Psoas muscle (tissue), 8 donors: ENCODE results near the gene TP53I13. TPM values are rescaled to one million over a fixed set of nuclear protein-coding genes. Genes with fewer than 3 reads are reported as not detected.

Source experiments
- ATAC-seq, 4 donors: fragments of 200-7000 bp; cut with Tn5 transposase; one replicate each; pipeline ENCODE4 v1.9.1; 2020; ENCODE audit warnings: moderate library complexity in 3 of 4, mild to moderate bottlenecking in 2 of 4
- DNase-seq, 2 donors: peaks; one replicate each; pipeline ENCODE4 v3.0.0-alpha.2; 2020
- H3K27ac ChIP-seq: fragments of 200-600 bp; one replicate; pipeline ENCODE4 v1.8.0; 2022
- H3K27me3 ChIP-seq, 3 donors: fragments of 200-600 bp in 1 of 3; one replicate each; pipeline versions ENCODE4 v1.6.1 to v1.8.0; 2013 to 2022; ENCODE audit warnings: low read length in 2 of 3, mild to moderate bottlenecking in 2 of 3, moderate library complexity in 1 of 3; ENCODE audit not compliant: insufficient read depth in 3 of 3
- H3K36me3 ChIP-seq, 2 donors: fragments of 200-600 bp in 1 of 2; one replicate each; pipeline versions ENCODE4 v1.6.1 to v1.8.0; 2013 to 2022; ENCODE audit warnings: low read depth in 1 of 2, mild to moderate bottlenecking in 1 of 2, moderate library complexity in 1 of 2; ENCODE audit not compliant: insufficient read depth in 1 of 2
- H3K4me1 ChIP-seq: fragments of 200-600 bp; one replicate; pipeline ENCODE4 v1.8.0; 2022
- H3K4me3 ChIP-seq: fragments of 200-600 bp; one replicate; pipeline ENCODE4 v1.8.0; 2022; ENCODE audit warnings: mild to moderate bottlenecking
- H3K9me3 ChIP-seq: fragments of 200-600 bp; one replicate; pipeline ENCODE4 v1.8.0; 2022
- WGBS, 3 donors: extraction: QIAGEN DNeasy Blood & Tissue Kit; methylation state at CpG; one replicate each; pipeline versions ENCODE4 v1.1.6 to v1.1.7; 2013; 5-methylcytosine and 5-hydroxymethylcytosine counted together
- intact Hi-C, 2 donors: fragments of 100-400 bp; cut with DNase I; formaldehyde crosslinking; loops; one replicate each; pipeline versions ENCODE4 v1.11.0 to v1.14.2; 2022
- polyA plus RNA-seq, 3 donors: library from polyadenylated mRNA; stranded (reverse); fragments of 200-250 nt; gene quantifications; one replicate each; pipeline ENCODE4 v1.2.3, GENCODE V29; 2013
- total RNA-seq, 4 donors: library from RNA; stranded (reverse); fragmentation: NEBNext Ultra II Directional in 2 of 4; extraction: Animal tissue kit (Norgen Biotek cat#: 25700) in 2 of 4; gene quantifications; one replicate each; pipeline versions ENCODE4 v1.2.1 to v1.2.4, GENCODE V29; 2021 to 2023
- TF ChIP-seq, protein P1 (sequence below): fragments of 200-600 bp; IDR thresholded peaks from one replicate; pipeline ENCODE4 v1.8.0; 2022; ENCODE audit warnings: antibody characterized with exemption
- donor health status: healthy with polysubstance abuse.
- donor health status: DM: no; HTN: no; CAD: no; lungs with moderate emphysema.
- donor health status: Bipolar disorder and iron deficiency.
- donor health status: healthy.
- donor health status: DM: yes; HTN: yes; CAD: no.
- donor health status: DM: no; HTN: no; CAD: no.
- donor health status: DM: no; HTN: no; CAD: no.
- donor health status: DM: yes; HTN: yes; CAD: no.

TP53I13 gene
- total and polyA plus RNA-seq, 7 donors: 13.3 to 46.1 (median 20.9) TPM

DNA sequence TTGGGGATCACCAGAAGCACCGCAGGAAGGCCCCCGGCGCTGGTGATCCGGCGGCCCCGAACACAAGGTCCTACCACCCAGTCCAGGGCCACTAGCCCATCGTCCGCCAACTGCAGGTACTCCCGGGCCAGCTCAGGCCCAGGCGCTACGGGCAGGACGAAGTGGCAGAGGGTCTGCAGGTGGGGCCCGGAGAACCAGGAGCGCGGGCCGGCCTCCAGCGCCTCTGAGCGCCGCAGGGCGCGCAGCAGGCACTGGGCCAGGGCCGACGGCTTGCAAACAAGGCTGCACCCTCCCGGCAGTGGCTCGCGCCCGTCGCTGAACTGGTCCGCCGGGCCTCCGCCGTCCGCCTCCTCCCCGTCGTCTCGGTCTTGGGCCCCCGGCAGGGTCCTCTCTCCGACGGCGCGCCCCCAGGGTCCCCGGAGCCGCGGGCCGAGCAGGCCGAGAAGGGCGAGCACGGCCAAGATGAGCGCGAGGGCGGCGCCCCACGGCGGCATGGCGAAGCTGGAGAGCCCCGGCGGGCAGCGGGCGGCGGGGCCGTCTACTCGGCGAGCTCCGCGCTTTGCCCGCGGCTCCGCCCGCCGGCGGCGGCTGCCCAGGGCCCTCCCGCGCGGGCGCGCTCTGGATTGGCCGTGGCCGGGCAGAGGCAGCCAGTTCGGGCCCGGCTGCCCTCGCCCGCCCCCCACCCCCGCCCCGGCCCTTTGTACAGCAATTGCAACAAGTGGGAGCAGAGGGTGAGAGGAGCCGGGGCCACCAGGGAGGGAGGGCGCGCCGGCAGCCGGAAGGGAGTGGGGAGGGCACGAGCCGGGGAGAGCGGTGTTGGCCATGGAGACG lies 1.8 kb upstream of the TP53I13 start, which contains the start of gene ABHD15:
ABHD15 (minus strand) TSS at position 565 of the 831 bp plus-strand sequence; CDS start at position 494, 71 bp downstream.
- ATAC-seq (peak; percentile 28 to 54 (median 50)), DNase-seq (peak; percentile 76 to 79)
- WGBS, 3 donors: 2 to 4% (median 2%) methylated on average over 48 to 94 of the region's 94 CpGs
- no peaks in the 10 kb centered on the region for H3K27me3 ChIP-seq
- no peaks in the 10 kb centered on the region for H3K36me3 ChIP-seq
- peak within 1 kb of the TSS; percentile 81 for H3K4me3 ChIP-seq
- H3K27ac ChIP-seq: peak within 1 kb of the TSS; percentile 84
- H3K9me3 ChIP-seq: no peaks in the 10 kb centered on the region
- TF ChIP-seq, protein P1, sequence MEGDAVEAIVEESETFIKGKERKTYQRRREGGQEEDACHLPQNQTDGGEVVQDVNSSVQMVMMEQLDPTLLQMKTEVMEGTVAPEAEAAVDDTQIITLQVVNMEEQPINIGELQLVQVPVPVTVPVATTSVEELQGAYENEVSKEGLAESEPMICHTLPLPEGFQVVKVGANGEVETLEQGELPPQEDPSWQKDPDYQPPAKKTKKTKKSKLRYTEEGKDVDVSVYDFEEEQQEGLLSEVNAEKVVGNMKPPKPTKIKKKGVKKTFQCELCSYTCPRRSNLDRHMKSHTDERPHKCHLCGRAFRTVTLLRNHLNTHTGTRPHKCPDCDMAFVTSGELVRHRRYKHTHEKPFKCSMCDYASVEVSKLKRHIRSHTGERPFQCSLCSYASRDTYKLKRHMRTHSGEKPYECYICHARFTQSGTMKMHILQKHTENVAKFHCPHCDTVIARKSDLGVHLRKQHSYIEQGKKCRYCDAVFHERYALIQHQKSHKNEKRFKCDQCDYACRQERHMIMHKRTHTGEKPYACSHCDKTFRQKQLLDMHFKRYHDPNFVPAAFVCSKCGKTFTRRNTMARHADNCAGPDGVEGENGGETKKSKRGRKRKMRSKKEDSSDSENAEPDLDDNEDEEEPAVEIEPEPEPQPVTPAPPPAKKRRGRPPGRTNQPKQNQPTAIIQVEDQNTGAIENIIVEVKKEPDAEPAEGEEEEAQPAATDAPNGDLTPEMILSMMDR: no peak
- peaks cover 10% of the 10 kb centered on the region for H3K4me1 ChIP-seq
- intact Hi-C loops: no loop called here

DNA sequence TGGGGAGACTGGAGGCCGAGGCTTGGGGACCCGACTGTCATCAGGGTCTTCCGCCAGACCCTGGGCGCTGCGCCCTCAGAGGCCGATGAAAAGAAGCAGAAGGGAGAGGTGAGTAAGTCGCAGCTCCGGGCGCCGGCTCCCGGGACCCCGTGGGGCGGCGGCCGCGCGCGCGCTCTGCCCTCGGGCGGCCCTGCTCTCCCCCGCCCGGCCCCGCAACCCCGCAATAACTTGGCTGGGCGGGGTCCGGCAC lies 1.3 kb upstream of the TP53I13 start:
- intact Hi-C loops: no loop called here
- TF ChIP-seq, protein P1: no peak
- peak in 3 of 4 donors; percentile 3 to 21 (median 4) for ATAC-seq
- Histone ChIP-seq H3K27ac (peak overlapping the region; percentile 84), H3K9me3 (no peaks in the 10 kb centered on the region), H3K4me3 (peak overlapping the region; percentile 81), H3K27me3 (no peaks in the 10 kb centered on the region), H3K4me1 (peaks cover 12% of the 10 kb centered on the region), H3K36me3 (no peaks in the 10 kb centered on the region)
- peak in 1 of 2 donors; percentile 38 for DNase-seq
- 0 to 1% (median 0%) methylated on average over 4 to 27 of the region's 27 CpGs for WGBS, 3 donors

DNA sequence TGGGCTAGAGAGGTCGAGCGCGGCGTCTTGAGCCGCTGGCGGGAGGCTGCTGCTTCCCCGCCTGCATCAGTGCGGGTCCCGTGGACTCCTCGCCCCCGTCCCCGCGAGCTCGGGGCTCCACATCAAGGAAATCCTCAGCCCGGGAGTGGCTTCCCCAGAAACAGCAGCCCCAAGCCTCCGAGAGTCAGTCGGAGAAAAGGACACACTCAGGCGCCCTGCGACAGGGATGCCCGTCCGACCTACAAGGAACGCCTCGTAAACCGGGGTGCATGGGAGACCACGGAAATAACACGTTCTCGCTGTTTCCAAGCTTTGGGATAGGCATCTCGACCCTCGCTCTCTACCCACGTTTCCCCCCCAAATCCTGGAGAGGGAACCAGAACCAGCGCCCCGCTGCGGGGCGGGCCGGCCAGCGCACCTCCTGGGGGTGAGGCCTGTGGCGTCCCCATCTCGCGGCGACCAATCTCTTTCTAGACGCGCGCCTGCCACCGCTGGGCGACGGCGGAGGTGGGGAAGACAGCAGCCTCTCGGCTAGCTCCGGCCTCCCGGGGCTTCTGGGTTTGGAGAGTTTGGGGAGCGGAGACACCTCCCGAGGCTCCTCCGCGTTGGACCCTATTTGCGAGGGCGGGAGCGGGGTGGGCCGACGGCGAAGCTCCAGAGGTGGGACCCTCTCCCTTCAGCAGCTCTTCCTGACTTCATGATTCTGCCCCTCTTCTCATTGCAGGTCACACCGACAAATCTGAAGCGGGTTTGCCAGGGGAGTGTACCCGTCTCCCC lies 759 bp upstream of the TP53I13 start:
- no peaks in the 10 kb centered on the region for H3K36me3 ChIP-seq
- WGBS, 3 donors: 0 to 1% (median 0%) methylated on average over 43 to 63 of the region's 63 CpGs
- DNase-seq: peak; percentile 66 to 87
- ATAC-seq: peak; percentile 49 to 78 (median 62)
- intact Hi-C loops: no loop called here
- peak overlapping the region; percentile 81 for H3K4me3 ChIP-seq
- H3K27me3 ChIP-seq: no peaks in the 10 kb centered on the region
- H3K4me1 ChIP-seq: peaks cover 14% of the 10 kb centered on the region
- no peaks in the 10 kb centered on the region for H3K9me3 ChIP-seq
- TF ChIP-seq, protein P1: peak; percentile 20
- H3K27ac ChIP-seq: peak overlapping the region; percentile 84

DNA sequence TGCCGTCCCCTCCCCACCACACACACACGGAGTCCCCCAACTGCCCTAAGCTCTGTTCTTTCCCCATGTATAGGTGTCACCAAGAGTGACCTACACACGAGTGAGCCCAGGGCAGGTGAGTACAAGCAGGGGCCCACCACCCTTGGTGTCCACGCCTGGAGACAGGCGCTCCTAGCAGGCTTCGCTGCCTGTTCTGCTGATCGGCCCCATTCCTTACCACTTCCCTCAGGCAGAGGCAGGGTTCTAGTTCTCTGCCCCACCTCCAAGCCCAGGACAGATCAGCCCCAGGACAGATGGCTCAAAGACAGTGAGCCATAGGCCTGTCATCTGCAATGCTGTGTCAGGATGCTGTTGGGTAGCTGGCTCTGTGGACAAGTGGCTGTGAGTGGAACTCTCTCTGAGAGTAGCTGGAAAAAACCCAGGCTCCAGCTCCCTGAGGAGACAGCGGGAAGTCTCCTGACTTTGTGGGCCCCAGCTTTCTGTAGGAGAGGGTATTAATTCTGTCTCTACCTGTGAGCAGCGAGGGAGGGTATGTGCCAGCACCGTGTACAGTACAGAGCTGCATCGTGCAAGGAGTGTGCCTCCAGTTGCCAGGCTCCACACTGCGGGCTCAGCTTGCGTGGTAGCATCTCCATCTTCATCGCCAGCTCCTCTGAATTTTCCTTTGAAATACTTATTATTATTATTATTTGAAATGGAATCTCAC lies 897 bp downstream of the TP53I13 start:
- no peak for ATAC-seq
- H3K27ac ChIP-seq: peak overlapping the region; percentile 84
- no peaks in the 10 kb centered on the region for H3K9me3 ChIP-seq
- H3K36me3 ChIP-seq: peaks cover 0 to 12% of the 10 kb centered on the region in 2 donors
- DNase-seq: peak in 1 of 2 donors; percentile 51
- no peaks in the 10 kb centered on the region for H3K27me3 ChIP-seq
- 63 to 69% (median 68%) methylated on average over 13 to 14 of the region's 14 CpGs for WGBS, 3 donors
- peak overlapping the region; percentile 81 for H3K4me3 ChIP-seq
- intact Hi-C loops: no loop called here
- H3K4me1 ChIP-seq: peaks cover 19% of the 10 kb centered on the region
- TF ChIP-seq, protein P1: no peak
